IPS-18a (cell line): ENCODE data around the gene PRRC2B.
"Not testable (repeated sequence)": the region's sequence is repeated elsewhere in the genome, so short reads cannot be mapped to it uniquely, and the experiment has no call there.

Source experiments
- H3K27ac ChIP-seq: one replicate; pipeline ENCODE4 v1.5.1; 2013; ENCODE audit warnings: low read length
- H3K27me3 ChIP-seq: one replicate; pipeline ENCODE4 v1.6.1; 2013; ENCODE audit warnings: mild to moderate bottlenecking, low read length; ENCODE audit not compliant: control insufficient read depth, insufficient read depth
- H3K36me3 ChIP-seq: one replicate; pipeline ENCODE4 v1.6.1; 2013; ENCODE audit warnings: low read depth, low read length; ENCODE audit not compliant: control insufficient read depth
- H3K4me1 ChIP-seq: one replicate; pipeline ENCODE4 v1.6.1; 2013; ENCODE audit warnings: low read depth, low read length; ENCODE audit not compliant: control insufficient read depth
- H3K4me3 ChIP-seq: one replicate; pipeline ENCODE4 v1.5.1; 2013; ENCODE audit warnings: low read length
- H3K9ac ChIP-seq: one replicate; pipeline ENCODE4 v1.6.1; 2013; ENCODE audit warnings: mild to moderate bottlenecking, low read length, moderate library complexity
- H3K9me3 ChIP-seq: one replicate; pipeline ENCODE4 v1.6.1; 2013; ENCODE audit warnings: low read depth, low read length; ENCODE audit not compliant: control insufficient read depth

PRRC2B gene

GRCh38 chr9:131447148-131447547 lies 53.3 kb downstream of the PRRC2B start:
- no peaks in the 10 kb centered on the region for H3K4me1 ChIP-seq
- H3K9me3 ChIP-seq, result no peaks in the 10 kb centered on the region
- H3K36me3 ChIP-seq, result peaks cover 91% of the 10 kb centered on the region
- H3K27ac ChIP-seq, result no peak overlapping the region
- no peak overlapping the region for H3K9ac ChIP-seq
- no peaks in the 10 kb centered on the region for H3K27me3 ChIP-seq
- H3K4me3 ChIP-seq, result no peak overlapping the region

- peaks cover 90% of the 10 kb centered on the region for H3K36me3 ChIP-seq
- H3K9ac ChIP-seq, result no peak overlapping the region
- no peak overlapping the region for H3K27ac ChIP-seq
- H3K4me1 ChIP-seq, result no peaks in the 10 kb centered on the region
- no peaks in the 10 kb centered on the region for H3K27me3 ChIP-seq
- H3K4me3 ChIP-seq, result no peak overlapping the region
- H3K9me3 ChIP-seq, result no peaks in the 10 kb centered on the region
Observed at GRCh38 chr9:131447600-131447999, 53.7 kb downstream of the PRRC2B start.

GRCh38 chr9:131448818-131449217 lies 54.9 kb downstream of the PRRC2B start:
- no peak overlapping the region for H3K27ac ChIP-seq
- no peaks in the 10 kb centered on the region for H3K9me3 ChIP-seq
- no peak overlapping the region for H3K9ac ChIP-seq
- H3K4me1 ChIP-seq, result no peaks in the 10 kb centered on the region
- H3K36me3 ChIP-seq, result peaks cover 89% of the 10 kb centered on the region
- no peaks in the 10 kb centered on the region for H3K27me3 ChIP-seq
- H3K4me3 ChIP-seq, result no peak overlapping the region

- no peaks in the 10 kb centered on the region for H3K9me3 ChIP-seq
- H3K9ac ChIP-seq, result no peak overlapping the region
- no peaks in the 10 kb centered on the region for H3K4me1 ChIP-seq
- no peak overlapping the region for H3K4me3 ChIP-seq
- peaks cover 89% of the 10 kb centered on the region for H3K36me3 ChIP-seq
- no peaks in the 10 kb centered on the region for H3K27me3 ChIP-seq
- H3K27ac ChIP-seq, result no peak overlapping the region
Observed at GRCh38 chr9:131449276-131449675, 55.4 kb downstream of the PRRC2B start.

GRCh38 chr9:131454028-131454427 lies 60.1 kb downstream of the PRRC2B start:
- Histone ChIP-seq H3K9me3 (no peaks in the 10 kb centered on the region), H3K9ac (no peak overlapping the region), H3K27me3 (no peaks in the 10 kb centered on the region), H3K4me1 (no peaks in the 10 kb centered on the region), H3K36me3 (peaks cover 92% of the 10 kb centered on the region), H3K4me3 (no peak overlapping the region), H3K27ac (no peak overlapping the region)

GRCh38 chr9:131455655-131456054 lies 61.8 kb downstream of the PRRC2B start:
- H3K36me3 ChIP-seq, result peaks cover 92% of the 10 kb centered on the region

GRCh38 chr9:131457746-131458145 lies 63.9 kb downstream of the PRRC2B start:
- H3K4me3 ChIP-seq, result no peak overlapping the region
- no peak overlapping the region for H3K9ac ChIP-seq
- H3K9me3 ChIP-seq, result no peaks in the 10 kb centered on the region
- no peaks in the 10 kb centered on the region for H3K4me1 ChIP-seq
- H3K27ac ChIP-seq, result no peak overlapping the region
- no peaks in the 10 kb centered on the region for H3K27me3 ChIP-seq
- H3K36me3 ChIP-seq, result peaks cover 89% of the 10 kb centered on the region

More at GRCh38 chr9:131455655-131456054, 61.8 kb downstream of the PRRC2B start:
- not testable (repeated sequence) for H3K4me1 ChIP-seq, H3K27ac ChIP-seq, H3K9me3 ChIP-seq, H3K9ac ChIP-seq, H3K4me3 ChIP-seq, H3K27me3 ChIP-seq

GRCh38 chr9:131459056-131459455 lies 65.2 kb downstream of the PRRC2B start:
- Histone ChIP-seq H3K4me1 (no peaks in the 10 kb centered on the region), H3K4me3 (no peak overlapping the region), H3K27me3 (no peaks in the 10 kb centered on the region), H3K36me3 (peaks cover 94% of the 10 kb centered on the region), H3K9me3 (no peaks in the 10 kb centered on the region), H3K27ac (no peak overlapping the region), H3K9ac (no peak overlapping the region)

- no peaks in the 10 kb centered on the region for H3K27me3 ChIP-seq
- no peak overlapping the region for H3K27ac ChIP-seq
- peaks cover 91% of the 10 kb centered on the region for H3K36me3 ChIP-seq
- H3K4me1 ChIP-seq, result no peaks in the 10 kb centered on the region
- no peak overlapping the region for H3K4me3 ChIP-seq
- H3K9me3 ChIP-seq, result no peaks in the 10 kb centered on the region
- no peak overlapping the region for H3K9ac ChIP-seq
Observed at GRCh38 chr9:131461166-131461565, 67.3 kb downstream of the PRRC2B start.

- Histone ChIP-seq H3K27ac (no peak overlapping the region), H3K36me3 (peaks cover 87% of the 10 kb centered on the region), H3K4me1 (no peaks in the 10 kb centered on the region), H3K27me3 (no peaks in the 10 kb centered on the region), H3K9me3 (no peaks in the 10 kb centered on the region), H3K4me3 (no peak overlapping the region), H3K9ac (no peak overlapping the region)
Observed at GRCh38 chr9:131464354-131465000, 70.6 kb downstream of the PRRC2B start.

GRCh38 chr9:131465401-131465800 lies 71.5 kb downstream of the PRRC2B start:
- H3K27me3 ChIP-seq, result no peaks in the 10 kb centered on the region
- no peaks in the 10 kb centered on the region for H3K4me1 ChIP-seq
- no peak overlapping the region for H3K4me3 ChIP-seq
- no peak overlapping the region for H3K27ac ChIP-seq
- H3K36me3 ChIP-seq, result peaks cover 87% of the 10 kb centered on the region
- no peak overlapping the region for H3K9ac ChIP-seq
- H3K9me3 ChIP-seq, result no peaks in the 10 kb centered on the region

GRCh38 chr9:131467214-131467935 lies 73.5 kb downstream of the PRRC2B start:
- no peak overlapping the region for H3K4me3 ChIP-seq
- no peak overlapping the region for H3K9ac ChIP-seq
- no peaks in the 10 kb centered on the region for H3K27me3 ChIP-seq
- no peak overlapping the region for H3K27ac ChIP-seq
- no peaks in the 10 kb centered on the region for H3K9me3 ChIP-seq
- H3K4me1 ChIP-seq, result no peaks in the 10 kb centered on the region
- H3K36me3 ChIP-seq, result peaks cover 86% of the 10 kb centered on the region
